Progenitor cell of endocrine pancreas (in vitro differentiated cells): ENCODE measurements around the gene UNC13C. TPM values are rescaled to one million over a fixed set of nuclear protein-coding genes. Genes with fewer than 3 reads are reported as not detected.

Experiments used
- DNase-seq: peaks from one replicate; pipeline ENCODE4 v3.0.0; 2021; ENCODE audit warnings: low spot score; ENCODE audit not compliant: unreplicated experiment
- H3K27ac Mint-ChIP-seq: 2 replicates; pipeline ENCODE4 v1.8.0; 2021; ENCODE audit warnings: mild to moderate bottlenecking, moderate library complexity, mixed read lengths
- H3K27me3 Mint-ChIP-seq: 2 replicates; pipeline ENCODE4 v1.8.0; 2021; ENCODE audit warnings: mixed read lengths
- H3K36me3 Mint-ChIP-seq: 2 replicates; pipeline ENCODE4 v1.8.0; 2022; ENCODE audit warnings: mixed read lengths; ENCODE audit not compliant: insufficient read depth
- H3K4me1 Mint-ChIP-seq: 2 replicates; pipeline ENCODE4 v1.8.0; 2021; ENCODE audit warnings: low read depth, mixed read lengths
- H3K4me3 Mint-ChIP-seq: 2 replicates; pipeline ENCODE4 v1.8.0; 2021; ENCODE audit warnings: low read depth, mild to moderate bottlenecking, moderate library complexity, mixed read lengths
- H3K9me3 Mint-ChIP-seq: 2 replicates; pipeline ENCODE4 v1.8.0; 2021; ENCODE audit warnings: low read depth, mixed read lengths
- total RNA-seq: library from RNA; stranded (reverse); gene quantifications from 2 replicates; pipeline ENCODE4 v1.2.1, GENCODE V29; 2021
- TF ChIP-seq, protein P1 (sequence below): fragments of 200-600 bp; sonication (generic); IDR thresholded peaks from one replicate; pipeline ENCODE4 v1.5.0; 2021; ENCODE audit warnings: antibody characterized with exemption, mild to moderate bottlenecking; ENCODE audit not compliant: unreplicated experiment

UNC13C gene
- total RNA-seq, 1 donor from 2014 or later = 7.3 TPM

DNA sequence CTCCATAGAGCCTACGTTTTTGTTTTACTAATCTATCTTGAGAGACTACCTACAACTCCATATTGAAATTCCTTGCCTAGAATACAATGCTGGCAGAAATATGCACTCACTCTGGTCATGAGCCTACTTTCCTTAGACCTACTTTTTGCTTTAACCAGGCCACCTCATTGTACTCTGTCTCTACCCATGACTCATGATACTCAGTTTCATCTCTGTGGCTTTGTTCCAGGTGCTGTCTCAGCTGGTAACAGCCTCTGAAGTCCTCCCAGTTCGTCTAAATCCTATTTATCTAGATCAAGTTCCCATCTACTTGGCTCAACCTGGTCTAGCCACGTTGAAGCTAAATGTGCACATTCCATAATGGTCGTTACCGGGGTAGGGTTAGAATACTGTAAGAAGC, 682.1 kb downstream of the UNC13C start:
- TF ChIP-seq, protein P1, sequence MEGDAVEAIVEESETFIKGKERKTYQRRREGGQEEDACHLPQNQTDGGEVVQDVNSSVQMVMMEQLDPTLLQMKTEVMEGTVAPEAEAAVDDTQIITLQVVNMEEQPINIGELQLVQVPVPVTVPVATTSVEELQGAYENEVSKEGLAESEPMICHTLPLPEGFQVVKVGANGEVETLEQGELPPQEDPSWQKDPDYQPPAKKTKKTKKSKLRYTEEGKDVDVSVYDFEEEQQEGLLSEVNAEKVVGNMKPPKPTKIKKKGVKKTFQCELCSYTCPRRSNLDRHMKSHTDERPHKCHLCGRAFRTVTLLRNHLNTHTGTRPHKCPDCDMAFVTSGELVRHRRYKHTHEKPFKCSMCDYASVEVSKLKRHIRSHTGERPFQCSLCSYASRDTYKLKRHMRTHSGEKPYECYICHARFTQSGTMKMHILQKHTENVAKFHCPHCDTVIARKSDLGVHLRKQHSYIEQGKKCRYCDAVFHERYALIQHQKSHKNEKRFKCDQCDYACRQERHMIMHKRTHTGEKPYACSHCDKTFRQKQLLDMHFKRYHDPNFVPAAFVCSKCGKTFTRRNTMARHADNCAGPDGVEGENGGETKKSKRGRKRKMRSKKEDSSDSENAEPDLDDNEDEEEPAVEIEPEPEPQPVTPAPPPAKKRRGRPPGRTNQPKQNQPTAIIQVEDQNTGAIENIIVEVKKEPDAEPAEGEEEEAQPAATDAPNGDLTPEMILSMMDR = no peak
- Mint-ChIP-seq H3K27ac (no peak overlapping the region), H3K9me3 (no peaks in the 10 kb centered on the region), H3K4me3 (no peak overlapping the region), H3K4me1 (no peaks in the 10 kb centered on the region), H3K36me3 (no peaks in the 10 kb centered on the region), H3K27me3 (no peaks in the 10 kb centered on the region)
- DNase-seq = no peak

- DNase-seq = no peak
- Mint-ChIP-seq H3K4me3 (no peak overlapping the region), H3K27me3 (no peaks in the 10 kb centered on the region), H3K4me1 (no peaks in the 10 kb centered on the region), H3K36me3 (peaks cover 3% of the 10 kb centered on the region), H3K9me3 (peaks cover 37% of the 10 kb centered on the region), H3K27ac (no peak overlapping the region)
- TF ChIP-seq, protein P1 = no peak
Observed at GRCh38 chr15:54675241-54675640, 697.0 kb downstream of the UNC13C start.

DNA sequence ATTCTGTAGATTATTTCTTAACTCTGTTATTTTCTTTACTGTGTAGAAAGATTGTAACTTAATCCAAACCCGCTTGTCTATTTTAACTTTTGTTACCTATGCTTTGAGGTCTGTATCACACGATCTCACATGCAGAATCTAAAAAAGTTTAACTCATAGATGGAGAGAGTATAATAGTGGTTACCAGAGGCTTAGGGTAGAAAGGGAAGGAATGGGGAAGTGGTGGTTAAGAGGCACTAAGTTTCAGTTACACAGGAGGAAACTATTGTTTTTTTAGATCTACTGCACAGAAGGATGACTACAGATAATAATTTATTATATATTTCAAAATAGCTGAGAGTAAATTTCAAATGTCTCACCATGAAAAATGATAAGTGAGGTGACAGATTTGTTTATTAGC, 703.3 kb downstream of the UNC13C start:
- Mint-ChIP-seq H3K9me3 (peaks cover 3% of the 10 kb centered on the region), H3K27me3 (no peaks in the 10 kb centered on the region), H3K27ac (peak overlapping the region; percentile 19), H3K4me3 (no peak overlapping the region), H3K36me3 (no peaks in the 10 kb centered on the region), H3K4me1 (no peaks in the 10 kb centered on the region)
- no peak for DNase-seq
- TF ChIP-seq, protein P1 = no peak

Other genes with a start within 250 kb of the UNC13C start
- gene WDR72, start 218.8 kb upstream of the UNC13C start, total RNA-seq = 25.0 and 26.6 TPM in 2 replicates